KMS-11 (cell line): ENCODE data around the gene NEFH.

Source experiments
- H2AFZ ChIP-seq: fragments of 200-600 bp; sonication (generic); 2 replicates; pipeline ENCODE4 v1.6.1; 2016; ENCODE audit warnings: antibody characterized with exemption, mixed run types, low read depth
- H3K27ac ChIP-seq: fragments of 200-600 bp; sonication (generic); 2 replicates; pipeline ENCODE4 v1.6.1; 2016; ENCODE audit warnings: mild to moderate bottlenecking, mixed run types
- H3K27me3 ChIP-seq: fragments of 200-600 bp; sonication (generic); 2 replicates; pipeline ENCODE4 v1.6.1; 2017; ENCODE audit warnings: mild to moderate bottlenecking, low read depth, mixed run types, moderate library complexity; ENCODE audit not compliant: insufficient read depth
- H3K36me3 ChIP-seq: fragments of 200-600 bp; sonication (generic); 2 replicates; pipeline ENCODE4 v1.6.1; 2017; ENCODE audit warnings: mild to moderate bottlenecking, mixed run types; ENCODE audit not compliant: insufficient read depth
- H3K4me1 ChIP-seq: fragments of 200-600 bp; sonication (generic); 2 replicates; pipeline ENCODE4 v1.6.1; 2016; ENCODE audit warnings: mild to moderate bottlenecking, low read depth, mixed run types; ENCODE audit not compliant: poor library complexity, severe bottlenecking
- H3K4me2 ChIP-seq: fragments of 200-600 bp; sonication (generic); 2 replicates; pipeline ENCODE4 v1.7.0; 2016; ENCODE audit warnings: mild to moderate bottlenecking, mixed run types
- H3K4me3 ChIP-seq: fragments of 200-600 bp; sonication (generic); IDR thresholded peaks from 2 replicates; pipeline ENCODE4 v1.6.1; 2017; ENCODE audit warnings: low read depth, low read length, mixed read lengths; ENCODE audit not compliant: insufficient read depth
- H3K79me2 ChIP-seq: fragments of 200-600 bp; sonication (generic); 2 replicates; pipeline ENCODE4 v1.6.1; 2016; ENCODE audit warnings: low read depth, mixed run types; ENCODE audit not compliant: insufficient read depth
- H3K9ac ChIP-seq: fragments of 200-600 bp; sonication (generic); 2 replicates; pipeline ENCODE4 v1.6.1; 2016; ENCODE audit warnings: mild to moderate bottlenecking, mixed run types
- H4K20me1 ChIP-seq: fragments of 200-600 bp; sonication (generic); 2 replicates; pipeline ENCODE4 v1.6.1; 2016; ENCODE audit warnings: mild to moderate bottlenecking, mixed run types; ENCODE audit not compliant: insufficient read depth
- TF ChIP-seq, protein P1 (sequence below): fragments of 200-600 bp; sonication (generic); conservative IDR thresholded peaks from 2 replicates; pipeline ENCODE4 v1.6.1; 2017; ENCODE audit warnings: low read depth, mild to moderate bottlenecking, antibody characterized with exemption, low read length, moderate library complexity, mixed read lengths

The NEFH gene

DNA sequence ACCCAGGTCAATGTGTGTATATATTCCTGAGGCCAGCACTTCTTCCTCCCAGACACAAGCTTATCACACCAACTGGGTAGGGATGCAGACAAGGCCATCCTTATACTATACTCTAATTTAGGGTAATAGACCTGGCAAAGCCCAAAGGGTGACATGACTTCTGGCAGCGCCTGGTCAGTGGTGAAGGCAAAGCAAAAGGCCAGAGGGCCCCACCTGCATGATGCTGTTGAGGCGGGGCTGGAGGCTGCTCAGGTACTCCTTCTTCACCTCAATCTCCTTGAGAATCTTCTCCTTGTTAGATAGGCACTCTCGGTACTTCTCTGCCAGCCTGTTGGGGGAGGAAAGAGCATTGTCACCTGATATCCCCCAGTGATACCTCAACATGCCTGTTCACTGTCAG, 56.4 kb downstream of the NEFH start:
- H3K4me2 ChIP-seq: no peak overlapping the region
- H3K4me3 ChIP-seq: no peak overlapping the region
- no peak overlapping the region for H3K27ac ChIP-seq
- peaks cover 5% of the 10 kb centered on the region; the same call in 1 of the 2 replicates for H3K36me3 ChIP-seq
- TF ChIP-seq, protein P1, sequence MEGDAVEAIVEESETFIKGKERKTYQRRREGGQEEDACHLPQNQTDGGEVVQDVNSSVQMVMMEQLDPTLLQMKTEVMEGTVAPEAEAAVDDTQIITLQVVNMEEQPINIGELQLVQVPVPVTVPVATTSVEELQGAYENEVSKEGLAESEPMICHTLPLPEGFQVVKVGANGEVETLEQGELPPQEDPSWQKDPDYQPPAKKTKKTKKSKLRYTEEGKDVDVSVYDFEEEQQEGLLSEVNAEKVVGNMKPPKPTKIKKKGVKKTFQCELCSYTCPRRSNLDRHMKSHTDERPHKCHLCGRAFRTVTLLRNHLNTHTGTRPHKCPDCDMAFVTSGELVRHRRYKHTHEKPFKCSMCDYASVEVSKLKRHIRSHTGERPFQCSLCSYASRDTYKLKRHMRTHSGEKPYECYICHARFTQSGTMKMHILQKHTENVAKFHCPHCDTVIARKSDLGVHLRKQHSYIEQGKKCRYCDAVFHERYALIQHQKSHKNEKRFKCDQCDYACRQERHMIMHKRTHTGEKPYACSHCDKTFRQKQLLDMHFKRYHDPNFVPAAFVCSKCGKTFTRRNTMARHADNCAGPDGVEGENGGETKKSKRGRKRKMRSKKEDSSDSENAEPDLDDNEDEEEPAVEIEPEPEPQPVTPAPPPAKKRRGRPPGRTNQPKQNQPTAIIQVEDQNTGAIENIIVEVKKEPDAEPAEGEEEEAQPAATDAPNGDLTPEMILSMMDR: no peak
- no peaks in the 10 kb centered on the region for H3K27me3 ChIP-seq
- H4K20me1 ChIP-seq: no peaks in the 10 kb centered on the region
- no peak overlapping the region for H3K9ac ChIP-seq
- H2AFZ ChIP-seq: no peak overlapping the region
- H3K4me1 ChIP-seq: no peaks in the 10 kb centered on the region
- no peaks in the 10 kb centered on the region for H3K79me2 ChIP-seq

DNA sequence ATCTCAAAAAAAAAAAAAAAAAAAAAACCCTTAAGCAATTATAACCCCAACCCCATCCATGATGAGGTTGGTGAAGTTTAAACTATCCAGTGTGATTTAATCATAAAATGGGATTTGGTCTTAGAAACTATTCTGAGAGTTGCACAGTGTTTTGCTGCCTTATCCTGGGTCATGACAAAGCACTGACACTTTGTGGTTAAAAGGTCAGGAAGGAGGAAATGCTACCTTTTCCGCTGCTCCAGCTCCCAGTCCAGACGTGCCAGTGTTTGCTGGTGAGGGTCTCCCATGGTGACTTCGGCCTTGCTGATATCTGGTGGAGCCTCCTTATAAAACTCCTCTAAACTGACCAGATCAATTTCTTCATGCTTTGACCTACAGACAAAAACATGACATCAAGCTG, 59.1 kb downstream of the NEFH start:
- Histone ChIP-seq H3K4me1 (no peaks in the 10 kb centered on the region), H3K27me3 (no peaks in the 10 kb centered on the region), H3K27ac (no peak overlapping the region), H3K9ac (no peak overlapping the region), H4K20me1 (no peaks in the 10 kb centered on the region), H3K4me2 (no peak overlapping the region), H3K4me3 (no peak overlapping the region), H2AFZ (no peak overlapping the region), H3K36me3 (no peaks in the 10 kb centered on the region; the same call in 1 of the 2 replicates), H3K79me2 (no peaks in the 10 kb centered on the region)
- TF ChIP-seq, protein P1: no peak
